GM21390 (cell line): ENCODE results near the gene DUSP3.

Experiments
- ATAC-seq: cut with Tn5 transposase; IDR thresholded peaks from one replicate; pipeline ENCODE4 v1.9.1; 2021; ENCODE audit not compliant: unreplicated experiment

DUSP3 gene

GRCh38 chr17:43769859-43770258 lies 8.9 kb downstream of the DUSP3 start:
- no peak for ATAC-seq

GRCh38 chr17:43769426-43769825 lies 9.4 kb downstream of the DUSP3 start:
- no peak for ATAC-seq

GRCh38 chr17:43768943-43769342 lies 9.8 kb downstream of the DUSP3 start:
- no peak for ATAC-seq

- ATAC-seq = no peak
Observed at GRCh38 chr17:43768382-43768781, 10.4 kb downstream of the DUSP3 start.

- no peak for ATAC-seq
Observed at GRCh38 chr17:43767713-43768059, 11.1 kb downstream of the DUSP3 start.

GRCh38 chr17:43767053-43767712 lies 11.6 kb downstream of the DUSP3 start:
- no peak for ATAC-seq

- ATAC-seq = no peak
Observed at GRCh38 chr17:43766413-43767052, 12.2 kb downstream of the DUSP3 start.

GRCh38 chr17:43760254-43760852 lies 18.4 kb downstream of the DUSP3 start:
- ATAC-seq = no peak

- ATAC-seq = no peak
Observed at GRCh38 chr17:43759836-43760235, 18.9 kb downstream of the DUSP3 start.

GRCh38 chr17:43758497-43759174 lies 20.1 kb downstream of the DUSP3 start, which contains the start of gene SOST:
Gene SOST (minus strand): TSS chr17:43758791. CDS start chr17:43758741, 50 bp downstream.
- ATAC-seq = no peak

- ATAC-seq = no peak
Observed at GRCh38 chr17:43758086-43758485, 20.7 kb downstream of the DUSP3 start.

- ATAC-seq = no peak
Observed at GRCh38 chr17:43757171-43757660, 21.6 kb downstream of the DUSP3 start.

GRCh38 chr17:43756201-43756600 lies 22.6 kb downstream of the DUSP3 start:
- ATAC-seq = no peak

- no peak for ATAC-seq
Observed at GRCh38 chr17:43755389-43755875, 23.3 kb downstream of the DUSP3 start.

- no peak for ATAC-seq
Observed at GRCh38 chr17:43754947-43755346, 23.8 kb downstream of the DUSP3 start.

GRCh38 chr17:43753493-43754129 lies 25.2 kb downstream of the DUSP3 start:
- ATAC-seq = no peak

- no peak for ATAC-seq
Observed at GRCh38 chr17:43750153-43750552, 28.6 kb downstream of the DUSP3 start.

GRCh38 chr17:43745541-43745940 lies 33.2 kb downstream of the DUSP3 start:
- ATAC-seq = no peak

GRCh38 chr17:43741636-43742035 lies 37.1 kb downstream of the DUSP3 start:
- no peak for ATAC-seq

- no peak for ATAC-seq
Observed at GRCh38 chr17:43740541-43740940, 38.2 kb downstream of the DUSP3 start.

- no peak for ATAC-seq
Observed at GRCh38 chr17:43737722-43738121, 41.1 kb downstream of the DUSP3 start.
